Measurements from ENCODE around the gene PRSS1.
"Not testable (repeated sequence)": the region's sequence is repeated elsewhere in the genome, so short reads cannot be mapped to it uniquely, and the experiment has no call there.

Gene PRSS1

DNA sequence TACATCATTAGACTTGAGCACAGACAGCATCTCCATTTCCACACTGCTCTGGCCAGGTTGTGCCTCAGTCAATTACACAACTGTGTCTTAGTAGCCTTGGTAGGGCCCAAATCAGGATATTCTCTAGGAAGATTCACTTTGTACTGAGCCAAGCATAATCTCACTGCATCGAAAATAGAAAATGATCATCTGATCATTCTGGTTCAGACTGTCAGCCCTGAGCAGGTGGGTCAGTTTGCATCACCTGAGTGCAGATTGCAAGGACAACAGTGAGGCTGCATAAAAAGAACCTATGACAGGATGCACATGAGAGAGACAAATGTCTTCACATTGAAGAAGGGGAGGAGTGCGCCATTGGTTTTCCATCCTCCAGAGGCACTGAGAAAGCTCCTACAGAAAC lies 862 bp upstream of the PRSS1 start:
- DNase-seq (ENCODE audit: low read depth): not testable (repeated sequence)

DNA sequence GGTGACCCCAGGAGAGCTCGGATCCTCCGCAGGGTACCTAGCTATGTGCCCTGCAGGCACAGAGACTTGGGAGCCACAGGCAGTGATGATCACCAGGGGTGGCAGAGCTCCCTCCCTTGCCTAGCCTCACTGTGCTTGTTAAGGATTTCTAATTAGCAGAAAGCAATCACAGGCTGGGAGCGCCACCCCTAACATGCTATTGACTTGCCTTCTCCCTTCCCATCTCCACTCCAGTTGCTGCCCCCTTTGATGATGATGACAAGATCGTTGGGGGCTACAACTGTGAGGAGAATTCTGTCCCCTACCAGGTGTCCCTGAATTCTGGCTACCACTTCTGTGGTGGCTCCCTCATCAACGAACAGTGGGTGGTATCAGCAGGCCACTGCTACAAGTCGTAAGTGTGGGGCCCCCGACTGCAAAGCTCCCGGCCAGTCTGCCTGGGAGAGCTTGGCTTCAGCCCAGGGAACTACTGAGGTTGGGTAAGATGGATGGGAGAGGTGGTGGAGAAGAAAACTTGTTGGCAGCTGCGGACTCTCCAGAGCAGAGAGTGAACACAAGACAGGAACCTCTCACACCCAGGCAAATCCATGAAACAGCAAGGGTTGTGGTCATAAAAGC lies 1.2 kb downstream of the PRSS1 start:
- DNase-seq (ENCODE audit: low read depth): no peak

GRCh38 chr7:142751526-142752175 lies 2.4 kb downstream of the PRSS1 start:
- DNase-seq (ENCODE audit: low read depth): not testable (repeated sequence)

DNA sequence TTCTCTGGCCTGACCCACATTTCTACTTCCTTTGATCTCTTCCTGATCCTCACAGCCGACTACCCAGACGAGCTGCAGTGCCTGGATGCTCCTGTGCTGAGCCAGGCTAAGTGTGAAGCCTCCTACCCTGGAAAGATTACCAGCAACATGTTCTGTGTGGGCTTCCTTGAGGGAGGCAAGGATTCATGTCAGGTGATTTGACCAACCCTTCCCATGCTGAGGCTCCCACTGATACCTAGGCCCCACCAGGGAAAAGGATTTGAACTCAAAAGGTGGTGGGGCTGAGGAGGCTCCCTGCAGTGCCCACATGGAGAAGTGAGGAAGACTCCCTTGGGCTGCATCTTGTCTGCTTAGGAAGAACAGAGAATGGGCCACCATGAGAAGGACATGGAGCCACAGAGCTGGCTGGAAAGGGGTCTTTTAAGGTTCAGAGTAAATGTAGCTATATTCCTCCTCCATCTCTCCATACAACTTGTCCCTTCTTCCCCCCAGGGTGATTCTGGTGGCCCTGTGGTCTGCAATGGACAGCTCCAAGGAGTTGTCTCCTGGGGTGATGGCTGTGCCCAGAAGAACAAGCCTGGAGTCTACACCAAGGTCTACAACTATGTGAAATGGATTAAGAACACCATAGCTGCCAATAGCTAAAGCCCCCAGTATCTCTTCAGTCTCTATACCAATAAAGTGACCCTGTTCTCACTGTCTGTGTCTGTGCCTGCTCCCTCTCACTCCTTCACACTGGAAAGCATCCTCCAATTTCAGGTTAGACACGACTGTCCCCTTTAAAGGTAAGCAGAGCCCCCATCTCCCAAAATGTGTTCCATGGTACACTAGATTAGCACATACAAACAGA lies 3.3 kb downstream of the PRSS1 start:
- DNase-seq (ENCODE audit: low read depth): no peak

GRCh38 chr7:142753366-142753765 lies 4.1 kb downstream of the PRSS1 start:
- no peak for DNase-seq (ENCODE audit: low read depth)

- not testable (repeated sequence) for DNase-seq (ENCODE audit: low read depth)
Observed at GRCh38 chr7:142753925-142754491, 4.7 kb downstream of the PRSS1 start.

DNA sequence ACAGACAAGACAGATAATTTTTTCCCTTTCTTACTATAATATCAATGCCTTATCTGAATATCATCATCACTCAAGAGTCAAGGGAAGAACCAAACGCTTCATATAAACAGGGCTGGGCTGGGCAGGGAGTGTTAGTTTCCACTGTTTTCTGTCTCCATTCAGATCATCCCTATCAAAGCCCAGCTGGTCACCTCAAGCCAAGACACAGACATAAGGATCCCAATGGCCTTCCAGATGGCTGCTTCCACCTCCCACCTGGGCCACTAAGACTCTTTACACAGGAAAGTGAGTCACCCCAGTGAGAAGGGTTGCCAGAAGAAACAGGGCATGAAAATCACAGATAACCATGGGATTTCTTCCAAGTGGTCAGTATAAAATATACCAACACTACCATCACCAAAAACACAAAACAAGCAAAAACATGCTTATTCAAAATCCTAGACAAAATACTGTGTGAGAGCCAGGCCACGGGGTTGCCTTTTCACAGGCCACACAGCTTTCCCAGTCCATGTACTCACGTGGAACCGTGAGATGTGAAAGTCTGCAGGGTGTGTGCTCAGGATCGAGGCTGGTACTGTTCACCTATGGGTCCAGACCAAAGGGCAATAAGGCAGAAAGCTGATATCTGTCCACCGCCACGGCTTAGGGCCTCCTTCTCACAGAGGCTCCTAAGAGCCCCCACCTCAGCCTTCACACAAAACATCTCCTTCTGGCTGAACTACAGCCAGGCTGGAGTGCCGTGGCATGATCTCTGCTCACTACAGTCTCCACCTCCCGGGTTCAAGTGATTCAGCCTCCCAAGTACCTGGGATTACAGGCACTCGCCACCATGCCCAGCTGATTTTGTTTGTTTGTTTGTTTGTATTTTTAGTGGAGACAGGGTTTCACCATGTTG lies 5.7 kb downstream of the PRSS1 start:
- DNase-seq (ENCODE audit: low read depth): no peak

DNA sequence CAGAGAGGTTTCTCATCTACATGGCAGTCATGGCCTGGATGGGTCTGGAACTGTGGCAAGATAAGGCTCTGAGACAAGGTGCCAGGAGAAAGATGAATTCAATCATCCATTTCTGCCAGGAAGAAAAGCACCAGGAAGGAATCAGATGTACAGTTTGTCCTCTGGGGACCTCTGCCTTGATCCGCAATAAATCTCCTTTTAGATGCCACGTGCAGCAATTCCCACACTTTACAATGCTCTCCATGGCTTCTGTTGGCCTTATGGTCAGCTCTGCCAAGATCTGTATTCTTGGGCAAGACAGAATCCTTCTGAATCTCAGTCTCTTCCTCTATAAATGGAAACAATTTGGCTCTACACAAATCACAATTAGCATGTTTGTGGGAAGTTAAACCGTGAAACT lies 9.0 kb downstream of the PRSS1 start:
- not testable (repeated sequence) for DNase-seq (ENCODE audit: low read depth)

DNA sequence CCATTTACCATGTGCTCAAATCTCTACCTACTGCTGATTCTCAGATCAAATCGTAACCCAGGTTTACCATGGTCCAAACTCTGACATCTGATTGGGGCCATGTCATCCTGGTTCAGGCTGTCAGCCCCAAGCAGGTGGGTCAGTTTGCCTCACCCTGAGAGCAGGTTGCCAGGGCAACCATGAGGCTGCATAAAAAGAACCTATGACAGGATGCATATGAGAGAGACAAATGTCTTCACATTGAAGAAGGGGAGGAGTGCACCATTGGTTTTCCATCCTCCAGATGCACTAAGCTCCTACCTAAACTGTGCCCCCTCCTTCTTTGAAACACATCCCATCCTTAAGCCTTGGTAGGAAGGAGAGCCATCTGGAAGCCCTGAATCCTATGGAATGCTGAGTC lies 10.2 kb downstream of the PRSS1 start:
- no peak for DNase-seq (ENCODE audit: low read depth)

GRCh38 chr7:142760071-142760642 lies 10.9 kb downstream of the PRSS1 start:
- no peak for DNase-seq (ENCODE audit: low read depth)

DNA sequence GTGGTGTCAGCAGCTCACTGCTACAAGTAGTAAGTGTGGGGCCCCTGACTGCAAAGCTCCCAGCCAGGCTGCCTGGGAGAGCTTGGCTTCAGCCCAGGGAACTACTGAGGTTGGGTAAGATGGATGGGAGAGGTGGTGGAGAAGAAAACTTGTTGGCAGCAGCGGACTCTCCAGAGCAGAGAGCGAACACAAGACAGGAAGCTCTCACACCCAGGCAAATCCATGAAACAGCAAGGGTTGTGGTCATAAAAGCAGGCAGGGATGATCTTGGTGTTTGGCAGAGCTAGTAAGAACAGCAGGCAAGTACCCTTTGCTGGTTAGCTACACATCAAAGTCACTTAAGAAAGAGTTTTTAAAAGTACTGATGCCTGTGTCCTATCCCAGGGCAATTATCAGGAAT lies 12.3 kb downstream of the PRSS1 start:
- DNase-seq (ENCODE audit: low read depth): not testable (repeated sequence)

- DNase-seq (ENCODE audit: low read depth): no peak
Observed at GRCh38 chr7:142762104-142762503, 12.8 kb downstream of the PRSS1 start.

- no peak for DNase-seq (ENCODE audit: low read depth)
Observed at GRCh38 chr7:142767451-142767850, 18.2 kb downstream of the PRSS1 start.

- no peak for DNase-seq (ENCODE audit: low read depth)
Observed at GRCh38 chr7:142767861-142768260, 18.6 kb downstream of the PRSS1 start.

DNA sequence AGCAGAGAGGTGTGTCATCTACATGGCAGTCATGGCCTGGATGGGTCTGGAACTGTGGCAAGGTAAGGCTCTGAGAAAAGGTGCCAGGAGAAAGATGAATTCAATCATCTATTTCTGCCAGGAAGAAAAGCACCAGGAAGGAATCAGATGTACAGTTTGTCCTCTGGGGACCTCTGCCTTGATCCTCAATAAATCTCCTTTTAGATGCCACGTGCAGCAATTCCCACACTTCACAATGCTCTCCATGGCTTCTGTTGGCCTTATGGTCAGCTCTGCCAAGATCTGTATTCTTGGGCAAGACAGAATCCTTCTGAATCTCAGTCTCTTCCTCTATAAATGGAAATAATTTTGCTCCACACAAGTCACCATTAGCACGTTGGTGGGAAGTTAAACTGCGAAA lies 19.6 kb downstream of the PRSS1 start:
- not testable (repeated sequence) for DNase-seq (ENCODE audit: low read depth)

- no peak for DNase-seq (ENCODE audit: low read depth)
Observed at GRCh38 chr7:142770661-142771352, 21.5 kb downstream of the PRSS1 start, which contains the start of gene PRSS2. Gene PRSS2, plus strand, starts transcription at chr7:142770970. Its CDS starts 13 bp downstream, at chr7:142770983.

DNA sequence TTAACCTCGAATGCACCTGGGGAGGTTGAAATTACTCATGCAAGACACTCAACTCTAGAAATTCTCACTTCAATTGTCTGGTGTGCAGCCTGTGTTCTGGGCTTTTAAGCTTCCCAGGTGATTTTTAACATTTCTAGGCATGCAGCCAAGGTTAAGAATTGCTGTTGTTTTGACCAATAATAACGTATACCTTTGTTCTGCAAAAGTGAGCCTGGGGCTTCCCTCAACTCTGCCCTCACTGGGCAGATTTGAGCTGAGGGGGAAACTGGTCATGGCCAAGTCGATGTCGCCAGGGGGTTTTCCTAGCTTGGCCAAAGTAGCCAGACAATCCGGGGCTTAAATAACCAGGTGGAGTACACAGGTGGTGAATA lies 22.1 kb downstream of the PRSS1 start:
- no peak for DNase-seq (ENCODE audit: low read depth)

DNA sequence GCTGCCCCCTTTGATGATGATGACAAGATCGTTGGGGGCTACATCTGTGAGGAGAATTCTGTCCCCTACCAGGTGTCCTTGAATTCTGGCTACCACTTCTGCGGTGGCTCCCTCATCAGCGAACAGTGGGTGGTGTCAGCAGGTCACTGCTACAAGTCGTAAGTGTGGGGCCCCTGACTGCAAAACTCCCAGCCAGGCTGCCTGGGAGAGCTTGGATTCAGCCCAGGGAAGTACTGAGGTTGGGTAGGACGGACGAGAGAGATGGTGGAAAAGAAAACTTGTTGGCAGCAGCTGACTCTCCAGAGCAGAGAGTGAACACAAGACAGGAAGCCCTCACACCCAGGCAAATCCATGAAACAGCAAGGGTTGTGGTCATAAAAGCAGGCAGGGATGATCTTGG lies 22.8 kb downstream of the PRSS1 start:
- no peak for DNase-seq (ENCODE audit: low read depth)

DNA sequence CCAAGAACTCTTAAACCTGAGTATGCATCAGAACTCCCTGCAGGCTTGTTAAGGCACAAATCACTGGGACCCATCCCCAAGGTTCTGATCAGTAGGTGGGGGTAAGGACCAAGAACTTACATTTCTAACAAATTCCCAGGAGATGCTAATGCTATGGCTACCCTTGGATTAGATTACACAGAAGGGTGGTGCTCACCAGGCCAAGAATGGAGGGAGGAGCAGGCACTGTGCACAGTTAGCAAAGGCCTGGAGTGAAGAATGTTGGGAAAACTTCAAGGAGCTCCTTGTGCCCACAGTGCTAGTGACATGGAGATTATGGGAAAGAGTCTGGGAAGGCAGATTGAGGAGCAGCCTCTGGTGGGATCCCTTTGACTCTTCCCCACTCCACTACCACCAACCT lies 23.4 kb downstream of the PRSS1 start:
- DNase-seq (ENCODE audit: low read depth): no peak

- no peak for DNase-seq (ENCODE audit: low read depth)
Observed at GRCh38 chr7:142773230-142773629, 24.0 kb downstream of the PRSS1 start.

Data from HS-27A (cell line).